Caco-2 (cell line): ENCODE results near the gene KCNG4. TPM values are rescaled to one million over a fixed set of nuclear protein-coding genes. Genes with fewer than 3 reads are reported as not detected.

ENCODE experiments used
- BruUV-seq: library from RNA; stranded (reverse); fragments of 400-500 nt; replicated peaks from 2 replicates; lab custom pipeline; 2021; lab: Mats Ljungman, UMichigan
- CTCF ChIA-PET: fragments of 300-600 bp; sonication (Branson Sonifier 250); formaldehyde crosslinking; loops from one replicate; lab custom pipeline; 2022; ENCODE audit warnings: antibody characterized with exemption; lab: Charles Lee
- POLR2A ChIA-PET: fragments of 300-600 bp; sonication (Branson Sonifier 250); formaldehyde crosslinking; loops from one replicate; lab custom pipeline; 2022; ENCODE audit warnings: antibody characterized with exemption; lab: Charles Lee
- DNase-seq, 2 experiments: peaks; one replicate each; pipeline versions ENCODE4 v3.0.0 to v3.0.0-alpha.2; 2020 to 2022
- H3K27me3 ChIP-seq: replicated peaks from 2 replicates; pipeline ENCODE4 v1.6.0; 2011; ENCODE audit warnings: low read length; ENCODE audit not compliant: control insufficient read depth, insufficient read depth
- H3K36me3 ChIP-seq: 2 replicates; pipeline ENCODE4 v1.5.1; 2011; ENCODE audit warnings: low read length; ENCODE audit not compliant: control insufficient read depth, insufficient read depth
- H3K4me1 ChIP-seq: fragments of 250-450 bp; sonication (Bioruptor Pico); 2 replicates; pipeline ENCODE4 v1.5.1; 2020; ENCODE audit warnings: mild to moderate bottlenecking
- H3K4me3 ChIP-seq: 2 replicates; pipeline ENCODE4 v1.5.1; 2011; ENCODE audit warnings: low read depth, mild to moderate bottlenecking, control low read depth, low read length
- H3K9me3 ChIP-seq: fragments of 250-450 bp; sonication (Bioruptor Pico); 2 replicates; pipeline ENCODE4 v1.5.1; 2020; ENCODE audit warnings: mild to moderate bottlenecking, moderate library complexity
- H3K27ac Mint-ChIP-seq: one replicate; pipeline ENCODE4 v1.8.0; 2022; ENCODE audit warnings: mixed read lengths; ENCODE audit not compliant: unreplicated experiment
- H3K27me3 Mint-ChIP-seq: one replicate; pipeline ENCODE4 v1.8.0; 2022; ENCODE audit warnings: mixed read lengths; ENCODE audit not compliant: insufficient read depth, unreplicated experiment
- H3K36me3 Mint-ChIP-seq: one replicate; pipeline ENCODE4 v1.8.0; 2022; ENCODE audit warnings: mild to moderate bottlenecking, mixed read lengths; ENCODE audit not compliant: insufficient read depth, unreplicated experiment
- H3K4me1 Mint-ChIP-seq: one replicate; pipeline ENCODE4 v1.8.0; 2022; ENCODE audit warnings: low read depth, mixed read lengths; ENCODE audit not compliant: unreplicated experiment
- H3K4me3 Mint-ChIP-seq: one replicate; pipeline ENCODE4 v1.8.0; 2022; ENCODE audit warnings: mild to moderate bottlenecking, moderate library complexity, mixed read lengths; ENCODE audit not compliant: unreplicated experiment
- H3K9me3 Mint-ChIP-seq: one replicate; pipeline ENCODE4 v1.8.0; 2022; ENCODE audit warnings: mixed read lengths; ENCODE audit not compliant: unreplicated experiment
- intact Hi-C: fragments of 100-400 bp; cut with micrococcal nuclease; formaldehyde crosslinking; loops from one replicate; pipeline ENCODE4 v1.10.0; 2022; ENCODE audit not compliant: unreplicated experiment
- total RNA-seq: library from RNA; stranded (reverse); gene quantifications from 2 replicates; pipeline ENCODE4 v1.2.3, GENCODE V29; 2022
- TF ChIP-seq, protein P1 (sequence below), 2 experiments: fragments of 200-600 bp in 1 of 2; IDR thresholded peaks; 1 replicate in 1 of 2; 2 replicates in 1 of 2; pipeline versions ENCODE4 v1.5.1 to v1.8.0; 2011 to 2022; ENCODE audit warnings: antibody characterized with exemption in 1 of 2, control low read depth in 1 of 2, inconsistent platforms in 1 of 2, low read depth in 1 of 2, low read length in 1 of 2, mild to moderate bottlenecking in 1 of 2, moderate library complexity in 1 of 2; ENCODE audit not compliant: insufficient read depth in 1 of 2, severe bottlenecking in 1 of 2, unreplicated experiment in 1 of 2

The KCNG4 gene
- total RNA-seq, 1 experiment from 2014 or later, result not detected

DNA sequence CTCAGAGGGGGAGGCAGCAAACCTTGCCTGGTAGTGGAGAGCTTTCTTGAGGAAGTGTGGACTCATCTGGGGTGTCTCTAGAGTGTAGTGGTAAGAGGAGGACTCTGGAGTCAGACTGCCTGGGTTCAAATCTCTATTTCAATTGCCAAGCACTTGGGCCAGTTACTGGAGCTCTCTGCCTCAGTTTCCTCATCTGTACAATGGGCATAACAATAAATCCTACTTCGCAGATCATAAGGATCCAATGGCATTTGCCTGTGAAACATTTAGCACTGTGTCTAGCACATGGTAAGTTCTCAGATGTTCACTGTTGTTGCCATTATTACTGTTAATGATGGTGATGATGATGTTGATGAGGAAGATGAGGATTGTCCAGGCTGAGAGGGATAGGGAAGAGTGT, 31.2 kb upstream of the KCNG4 start:
- no peaks in the 10 kb centered on the region for H3K4me1 Mint-ChIP-seq
- no peak for DNase-seq
- TF ChIP-seq, protein P1, sequence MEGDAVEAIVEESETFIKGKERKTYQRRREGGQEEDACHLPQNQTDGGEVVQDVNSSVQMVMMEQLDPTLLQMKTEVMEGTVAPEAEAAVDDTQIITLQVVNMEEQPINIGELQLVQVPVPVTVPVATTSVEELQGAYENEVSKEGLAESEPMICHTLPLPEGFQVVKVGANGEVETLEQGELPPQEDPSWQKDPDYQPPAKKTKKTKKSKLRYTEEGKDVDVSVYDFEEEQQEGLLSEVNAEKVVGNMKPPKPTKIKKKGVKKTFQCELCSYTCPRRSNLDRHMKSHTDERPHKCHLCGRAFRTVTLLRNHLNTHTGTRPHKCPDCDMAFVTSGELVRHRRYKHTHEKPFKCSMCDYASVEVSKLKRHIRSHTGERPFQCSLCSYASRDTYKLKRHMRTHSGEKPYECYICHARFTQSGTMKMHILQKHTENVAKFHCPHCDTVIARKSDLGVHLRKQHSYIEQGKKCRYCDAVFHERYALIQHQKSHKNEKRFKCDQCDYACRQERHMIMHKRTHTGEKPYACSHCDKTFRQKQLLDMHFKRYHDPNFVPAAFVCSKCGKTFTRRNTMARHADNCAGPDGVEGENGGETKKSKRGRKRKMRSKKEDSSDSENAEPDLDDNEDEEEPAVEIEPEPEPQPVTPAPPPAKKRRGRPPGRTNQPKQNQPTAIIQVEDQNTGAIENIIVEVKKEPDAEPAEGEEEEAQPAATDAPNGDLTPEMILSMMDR (IDR thresholded peaks at IDR 0.05; ENCODE audit: insufficient read depth in 1 of 2, low read depth in 1 of 2, low read length in 1 of 2, severe bottlenecking in 1 of 2, unreplicated experiment in 1 of 2), result no peak
- Histone ChIP-seq H3K9me3 (no peaks in the 10 kb centered on the region), H3K4me3 (no peak overlapping the region), H3K36me3 (no peaks in the 10 kb centered on the region), H3K27me3 (0 out of 2 replicates have a peak, but pooled peaks cover 1% of the 10 kb centered on the region), H3K4me1 (peaks cover 6% of the 10 kb centered on the region)
- H3K9me3 Mint-ChIP-seq, result no peaks in the 10 kb centered on the region
- BruUV-seq, result no TSS peak
- H3K4me3 Mint-ChIP-seq, result no peak overlapping the region
- ChIA-PET CTCF (no interaction called here), POLR2A (no interaction called here)
- H3K36me3 Mint-ChIP-seq, result no peaks in the 10 kb centered on the region
- intact Hi-C loops, result loop anchor here (10.0 kb wide), 1 partner anchor 94 kb away; the partner anchor contains the start of gene ATP2C2
- H3K27me3 Mint-ChIP-seq, result peaks cover 4% of the 10 kb centered on the region
- H3K27ac Mint-ChIP-seq, result no peak overlapping the region

DNA sequence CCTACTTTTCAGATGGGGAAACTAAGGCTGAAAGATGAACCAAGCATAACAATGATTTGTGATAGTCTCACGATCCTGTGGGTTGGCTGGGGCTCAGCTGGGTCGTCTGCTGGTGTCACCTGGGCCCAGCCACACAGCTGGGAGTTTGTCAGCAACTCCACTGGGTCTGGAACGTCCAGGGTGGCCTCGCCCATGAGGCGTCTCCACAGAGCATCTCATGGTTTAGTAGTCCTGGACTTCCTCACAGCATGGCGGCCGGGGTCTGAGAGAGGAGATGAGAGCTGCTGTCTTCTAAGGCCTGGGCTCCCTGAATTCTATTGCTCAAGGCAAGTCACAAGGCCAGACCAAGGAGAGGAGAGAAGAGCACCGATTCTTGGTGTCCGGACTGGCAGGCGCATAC, 30.7 kb upstream of the KCNG4 start:
- Mint-ChIP-seq H3K27me3 (peaks cover under 1% of the 10 kb centered on the region), H3K27ac (no peak overlapping the region), H3K4me3 (no peak overlapping the region), H3K36me3 (no peaks in the 10 kb centered on the region), H3K4me1 (no peaks in the 10 kb centered on the region), H3K9me3 (no peaks in the 10 kb centered on the region)
- no TSS peak for BruUV-seq
- no peak overlapping the region for H3K4me3 ChIP-seq
- H3K27me3 ChIP-seq, result 0 out of 2 replicates have a peak, but pooled peaks cover 1% of the 10 kb centered on the region
- H3K36me3 ChIP-seq, result no peaks in the 10 kb centered on the region
- intact Hi-C loops, result loop anchor here (10.0 kb wide), 1 partner anchor 94 kb away; the partner anchor contains the start of gene ATP2C2
- H3K4me1 ChIP-seq, result peaks cover 6% of the 10 kb centered on the region
- H3K9me3 ChIP-seq, result no peaks in the 10 kb centered on the region
- TF ChIP-seq, protein P1 (IDR thresholded peaks at IDR 0.05; ENCODE audit: insufficient read depth in 1 of 2, low read depth in 1 of 2, low read length in 1 of 2, severe bottlenecking in 1 of 2, unreplicated experiment in 1 of 2), result no peak
- ChIA-PET CTCF (no interaction called here), POLR2A (no interaction called here)
- no peak for DNase-seq

DNA sequence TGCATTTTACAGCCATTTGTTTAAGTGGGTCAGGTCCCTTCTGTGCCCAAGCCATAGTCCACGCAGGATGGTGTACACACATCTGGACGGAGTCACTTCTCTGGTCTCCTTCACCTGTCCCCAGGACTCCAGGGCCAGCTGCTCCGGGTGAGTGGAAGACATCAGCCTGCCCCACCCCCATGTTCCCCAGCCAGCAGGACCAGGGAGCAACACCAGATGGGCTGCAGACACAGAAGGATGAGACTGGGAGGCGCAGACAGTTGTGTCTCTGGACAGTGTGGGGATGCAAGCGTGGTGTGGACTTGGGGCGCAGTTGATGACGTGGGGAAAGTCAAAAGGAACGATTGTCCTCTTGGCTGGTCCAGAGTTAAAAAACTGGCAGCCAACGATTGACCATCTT, 30.3 kb upstream of the KCNG4 start:
- POLR2A ChIA-PET, result no interaction called here
- no peaks in the 10 kb centered on the region for H3K9me3 Mint-ChIP-seq
- CTCF ChIA-PET, result no interaction called here
- peaks cover under 1% of the 10 kb centered on the region for H3K27me3 Mint-ChIP-seq
- Histone ChIP-seq H3K4me1 (peaks cover 6% of the 10 kb centered on the region), H3K4me3 (no peak overlapping the region), H3K27me3 (0 out of 2 replicates have a peak, but pooled peaks cover 1% of the 10 kb centered on the region), H3K9me3 (no peaks in the 10 kb centered on the region), H3K36me3 (no peaks in the 10 kb centered on the region)
- intact Hi-C loops, result loop anchor here (10.0 kb wide), 1 partner anchor 95 kb away; the partner anchor contains the start of gene ATP2C2
- H3K4me3 Mint-ChIP-seq, result no peak overlapping the region
- no peak overlapping the region for H3K27ac Mint-ChIP-seq
- BruUV-seq, result no TSS peak
- DNase-seq, result no peak
- H3K36me3 Mint-ChIP-seq, result no peaks in the 10 kb centered on the region
- TF ChIP-seq, protein P1 (IDR thresholded peaks at IDR 0.05; ENCODE audit: insufficient read depth in 1 of 2, low read depth in 1 of 2, low read length in 1 of 2, severe bottlenecking in 1 of 2, unreplicated experiment in 1 of 2), result no peak
- H3K4me1 Mint-ChIP-seq, result no peaks in the 10 kb centered on the region
